Urinary bladder (tissue), 4 donors: ENCODE results near the gene KIAA0232. TPM values are rescaled to one million over a fixed set of nuclear protein-coding genes. Genes with fewer than 3 reads are reported as not detected.

Experiments
- DNase-seq: peaks from one replicate; pipeline ENCODE4 v3.0.0-alpha.2; 2015; ENCODE audit errors: extremely low spot score
- H3K27ac ChIP-seq: one replicate; pipeline ENCODE4 v1.5.1; 2013; ENCODE audit warnings: low read depth, mild to moderate bottlenecking, moderate library complexity
- H3K36me3 ChIP-seq: one replicate; pipeline ENCODE4 v1.6.1; 2013; ENCODE audit warnings: mild to moderate bottlenecking, moderate library complexity; ENCODE audit not compliant: insufficient read depth
- H3K4me1 ChIP-seq: one replicate; pipeline ENCODE4 v1.6.1; 2013; ENCODE audit warnings: mild to moderate bottlenecking, moderate library complexity; ENCODE audit not compliant: insufficient read depth
- H3K4me3 ChIP-seq: one replicate; pipeline ENCODE4 v1.5.1; 2013; ENCODE audit warnings: low read depth, low read length
- WGBS: extraction: QIAGEN DNeasy Blood & Tissue Kit; methylation state at CpG from one replicate; pipeline ENCODE4 v1.1.7; 2013; 5-methylcytosine and 5-hydroxymethylcytosine counted together
- polyA plus RNA-seq: library from polyadenylated mRNA; stranded (reverse); fragments of 200-250 nt; gene quantifications from one replicate; pipeline ENCODE4 v1.2.3, GENCODE V29; 2013
- total RNA-seq: library from RNA; depleted of rRNA; stranded (reverse); fragments of >200 nt; gene quantifications from one replicate; pipeline ENCODE4 v1.2.3, GENCODE V29; 2014
- donor health status: healthy with polysubstance abuse.
- donor health status: healthy.

KIAA0232 gene
- total and polyA plus RNA-seq, 2 donors, result 18.8 to 32.8 TPM

- Histone ChIP-seq H3K4me3 (no peak overlapping the region), H3K36me3 (no peaks in the 10 kb centered on the region), H3K27ac (no peak overlapping the region), H3K4me1 (no peaks in the 10 kb centered on the region)
- WGBS, result 79% methylated on average over 11 of the region's 11 CpGs
- no peak for DNase-seq
These were observed 17.4 kb upstream of the KIAA0232 start for GRCh38 chr4:6764976-6765620.

- H3K27ac ChIP-seq, result no peak overlapping the region
- no peak overlapping the region for H3K4me3 ChIP-seq
- no peaks in the 10 kb centered on the region for H3K4me1 ChIP-seq
- H3K36me3 ChIP-seq, result no peaks in the 10 kb centered on the region
- DNase-seq, result no peak
- 84% methylated on average over 2 of the region's 2 CpGs for WGBS
These were observed 16.8 kb upstream of the KIAA0232 start for GRCh38 chr4:6765703-6766102.

- no peak overlapping the region for H3K4me3 ChIP-seq
- DNase-seq, result no peak
- no peaks in the 10 kb centered on the region for H3K4me1 ChIP-seq
- no peaks in the 10 kb centered on the region for H3K36me3 ChIP-seq
- WGBS, result 57% methylated on average over 6 of the region's 6 CpGs
- H3K27ac ChIP-seq, result no peak overlapping the region
These were observed 15.2 kb upstream of the KIAA0232 start for GRCh38 chr4:6767386-6767747.

- Histone ChIP-seq H3K36me3 (no peaks in the 10 kb centered on the region), H3K27ac (no peak overlapping the region), H3K4me3 (no peak overlapping the region), H3K4me1 (no peaks in the 10 kb centered on the region)
- WGBS, result 65% methylated on average over 22 of the region's 22 CpGs
- no peak for DNase-seq
These were observed 14.6 kb upstream of the KIAA0232 start for GRCh38 chr4:6767748-6768538.

- DNase-seq, result no peak
- Histone ChIP-seq H3K4me3 (no peak overlapping the region), H3K27ac (no peak overlapping the region), H3K4me1 (no peaks in the 10 kb centered on the region), H3K36me3 (no peaks in the 10 kb centered on the region)
- WGBS, result 47% methylated on average over 4 of the region's 4 CpGs
These were observed 14.0 kb upstream of the KIAA0232 start for GRCh38 chr4:6768539-6768905.

GRCh38 chr4:6769233-6769988 lies 13.1 kb upstream of the KIAA0232 start:
- Histone ChIP-seq H3K4me3 (no peak overlapping the region), H3K36me3 (no peaks in the 10 kb centered on the region), H3K27ac (no peak overlapping the region), H3K4me1 (no peaks in the 10 kb centered on the region)
- 90% methylated on average over 11 of the region's 11 CpGs for WGBS
- no peak for DNase-seq

- Histone ChIP-seq H3K36me3 (no peaks in the 10 kb centered on the region), H3K4me3 (no peak overlapping the region), H3K27ac (no peak overlapping the region), H3K4me1 (no peaks in the 10 kb centered on the region)
- WGBS, result 84% methylated on average over 7 of the region's 7 CpGs
- DNase-seq, result no peak
These were observed 12.5 kb upstream of the KIAA0232 start for GRCh38 chr4:6769989-6770420.

GRCh38 chr4:6770581-6771228 lies 11.8 kb upstream of the KIAA0232 start:
- 86% methylated on average over 7 of the region's 7 CpGs for WGBS
- H3K4me1 ChIP-seq, result no peaks in the 10 kb centered on the region
- no peak overlapping the region for H3K4me3 ChIP-seq
- DNase-seq, result no peak
- no peak overlapping the region for H3K27ac ChIP-seq
- H3K36me3 ChIP-seq, result no peaks in the 10 kb centered on the region

GRCh38 chr4:6771229-6771671 lies 11.3 kb upstream of the KIAA0232 start:
- Histone ChIP-seq H3K27ac (no peak overlapping the region), H3K36me3 (no peaks in the 10 kb centered on the region), H3K4me1 (no peaks in the 10 kb centered on the region), H3K4me3 (no peak overlapping the region)
- DNase-seq, result no peak
- 77% methylated on average over 8 of the region's 8 CpGs for WGBS

- WGBS, result 73% methylated on average over 10 of the region's 10 CpGs
- H3K4me1 ChIP-seq, result no peaks in the 10 kb centered on the region
- no peak overlapping the region for H3K27ac ChIP-seq
- DNase-seq, result no peak
- no peaks in the 10 kb centered on the region for H3K36me3 ChIP-seq
- H3K4me3 ChIP-seq, result no peak overlapping the region
These were observed 10.2 kb upstream of the KIAA0232 start for GRCh38 chr4:6772223-6772928.

- no peak overlapping the region for H3K4me3 ChIP-seq
- no peaks in the 10 kb centered on the region for H3K36me3 ChIP-seq
- no peaks in the 10 kb centered on the region for H3K4me1 ChIP-seq
- DNase-seq, result no peak
- 63% methylated on average over 6 of the region's 6 CpGs for WGBS
- no peak overlapping the region for H3K27ac ChIP-seq
These were observed 9.4 kb upstream of the KIAA0232 start for GRCh38 chr4:6773106-6773505.

GRCh38 chr4:6773616-6774540 lies 8.6 kb upstream of the KIAA0232 start:
- H3K36me3 ChIP-seq, result no peaks in the 10 kb centered on the region
- no peak overlapping the region for H3K27ac ChIP-seq
- WGBS, result 89% methylated on average over 16 of the region's 16 CpGs
- no peaks in the 10 kb centered on the region for H3K4me1 ChIP-seq
- DNase-seq, result no peak
- no peak overlapping the region for H3K4me3 ChIP-seq
